Stimulated activated CD8-positive, alpha-beta memory T cell treated with anti-CD3 and anti-CD28 coated beads, Interleukin-4, amount 100 ng/mL, for 4 hours (primary cell): ENCODE results near the gene KMT2D.
A peak's percentile ranks its signal among the peaks of the same experiment; 100 is the strongest.

Experiments
- DNase-seq, 2 donors: peaks; one replicate each; pipeline ENCODE4 v3.0.0-alpha.2; 2020; ENCODE audit warnings: low read depth in 2 of 2, low spot score in 1 of 2

KMT2D gene

GRCh38 chr12:49020441-49020840 is 40.2 kb downstream of the KMT2D start:
- no peak for DNase-seq

GRCh38 chr12:49019443-49020324 is 40.9 kb downstream of the KMT2D start:
- no peak for DNase-seq

GRCh38 chr12:49019120-49019430 is 41.5 kb downstream of the KMT2D start:
- no peak for DNase-seq

GRCh38 chr12:49018261-49019119 is 42.1 kb downstream of the KMT2D start, which contains the start of gene PRKAG1:
Gene PRKAG1, minus strand, starts transcription at chr12:49018776. Its CDS starts 36 bp downstream, at chr12:49018740.
- peak; percentile 87 to 92 for DNase-seq

- DNase-seq, result no peak
Measured at GRCh38 chr12:49017891-49018260, 42.7 kb downstream of the KMT2D start.

GRCh38 chr12:49015196-49015595 is 45.4 kb downstream of the KMT2D start:
- no peak for DNase-seq

GRCh38 chr12:49014547-49014946 is 46.0 kb downstream of the KMT2D start:
- no peak for DNase-seq

- no peak for DNase-seq
Measured at GRCh38 chr12:49013428-49013827, 47.2 kb downstream of the KMT2D start.

- no peak for DNase-seq
Measured at GRCh38 chr12:49012739-49013138, 47.9 kb downstream of the KMT2D start.
